Endodermal cell (in vitro differentiated cells): ENCODE measurements around the gene AP1AR. TPM values are rescaled to one million over a fixed set of nuclear protein-coding genes. Genes with fewer than 3 reads are reported as not detected.

Experiments
- DNase-seq: peaks from one replicate; pipeline ENCODE4 v3.0.0-alpha.2; 2017
- H3K27ac ChIP-seq: 2 replicates; pipeline ENCODE4 v1.5.1; 2013; ENCODE audit warnings: mild to moderate bottlenecking, low read depth, low read length, moderate library complexity
- H3K27me3 ChIP-seq: 2 replicates; pipeline ENCODE4 v1.6.1; 2013; ENCODE audit warnings: mild to moderate bottlenecking, low read length, moderate library complexity; ENCODE audit not compliant: insufficient read depth, control insufficient read depth, poor library complexity, severe bottlenecking
- H3K36me3 ChIP-seq: 2 replicates; pipeline ENCODE4 v1.7.0; 2013; ENCODE audit warnings: mild to moderate bottlenecking, low read length, moderate library complexity; ENCODE audit not compliant: control insufficient read depth, insufficient read depth
- H3K4me1 ChIP-seq: one replicate; pipeline ENCODE4 v1.7.0; 2013; ENCODE audit warnings: low read length; ENCODE audit not compliant: control insufficient read depth, insufficient read depth
- H3K4me3 ChIP-seq: 2 replicates; pipeline ENCODE4 v1.5.1; 2013; ENCODE audit warnings: mild to moderate bottlenecking, low read length, moderate library complexity
- H3K9ac ChIP-seq: 2 replicates; pipeline ENCODE4 v1.6.1; 2013; ENCODE audit warnings: mild to moderate bottlenecking, low read length, moderate library complexity; ENCODE audit not compliant: poor library complexity, severe bottlenecking; ENCODE audit errors: extremely low read depth
- H3K9me3 ChIP-seq: 2 replicates; pipeline ENCODE4 v1.6.1; 2013; ENCODE audit warnings: mild to moderate bottlenecking, low read length, moderate library complexity; ENCODE audit not compliant: control insufficient read depth
- H3K27ac Mint-ChIP-seq: 2 replicates; pipeline ENCODE4 v1.8.0; 2020; ENCODE audit warnings: mixed read lengths
- H3K27me3 Mint-ChIP-seq: 2 replicates; pipeline ENCODE4 v1.8.0; 2021; ENCODE audit warnings: mild to moderate bottlenecking, mixed read lengths; ENCODE audit not compliant: insufficient read depth
- H3K36me3 Mint-ChIP-seq: 2 replicates; pipeline ENCODE4 v1.8.0; 2020; ENCODE audit warnings: low read depth, mixed read lengths
- H3K4me1 Mint-ChIP-seq: 2 replicates; pipeline ENCODE4 v1.8.0; 2020; ENCODE audit warnings: mixed read lengths
- H3K4me3 Mint-ChIP-seq: 2 replicates; pipeline ENCODE4 v1.8.0; 2020; ENCODE audit warnings: mild to moderate bottlenecking, moderate library complexity, mixed read lengths
- H3K9me3 Mint-ChIP-seq: 2 replicates; pipeline ENCODE4 v1.8.0; 2020; ENCODE audit warnings: mild to moderate bottlenecking, mixed read lengths
- WGBS, 2 experiments: methylation state at CpG; one replicate each; pipeline versions ENCODE4 v1.1.5 to v1.1.7; 2013; ENCODE audit warnings: missing lambda C conversion rate in 2 of 2, mixed read lengths in 1 of 2; ENCODE audit not compliant: insufficient coverage in 1 of 2, insufficient read length in 1 of 2; 5-methylcytosine and 5-hydroxymethylcytosine counted together
- total RNA-seq, 2 donors: library from RNA; stranded (reverse); fragmentation: NEBNext Ultra II Directional in 1 of 2; extraction: Animal tissue kit (Norgen Biotek cat#: 25700) in 1 of 2; gene quantifications; 2 replicates in 1 of 2; 3 replicates in 1 of 2; pipeline ENCODE4 v1.2.1, GENCODE V29; 2021
- TF ChIP-seq, protein P1 (sequence below): fragments of 200-600 bp; sonication (generic); conservative IDR thresholded peaks from 2 replicates; pipeline ENCODE4 v1.5.0; 2021; ENCODE audit warnings: antibody characterized with exemption, mild to moderate bottlenecking

The AP1AR gene
- total RNA-seq, 2 donors from 2014 or later, result 22.7 to 24.8 TPM

DNA sequence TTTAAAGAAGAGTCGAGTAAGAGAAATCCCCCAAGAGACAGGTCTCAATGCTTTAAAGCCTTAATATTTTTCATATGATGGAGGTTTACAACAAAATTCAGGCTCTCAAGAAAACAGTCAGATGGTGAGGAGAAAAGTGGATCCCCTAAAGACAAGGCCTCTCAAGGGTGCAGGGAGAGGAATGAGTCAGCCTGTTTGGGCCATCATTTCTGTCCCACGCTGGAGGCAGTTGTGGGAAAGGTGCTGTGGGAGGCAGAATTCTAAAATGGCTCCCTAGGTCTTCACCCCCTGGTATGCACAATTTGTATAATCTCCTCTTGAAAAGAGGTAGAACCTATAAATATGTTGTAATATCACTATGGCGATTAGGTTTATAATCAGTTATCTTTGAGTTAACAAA lies 58.8 kb downstream of the AP1AR start:
- WGBS, 2 experiments, result 94 to 100% methylated on average over 2 to 3 of the region's 3 CpGs
- DNase-seq, result no peak
- TF ChIP-seq, protein P1, sequence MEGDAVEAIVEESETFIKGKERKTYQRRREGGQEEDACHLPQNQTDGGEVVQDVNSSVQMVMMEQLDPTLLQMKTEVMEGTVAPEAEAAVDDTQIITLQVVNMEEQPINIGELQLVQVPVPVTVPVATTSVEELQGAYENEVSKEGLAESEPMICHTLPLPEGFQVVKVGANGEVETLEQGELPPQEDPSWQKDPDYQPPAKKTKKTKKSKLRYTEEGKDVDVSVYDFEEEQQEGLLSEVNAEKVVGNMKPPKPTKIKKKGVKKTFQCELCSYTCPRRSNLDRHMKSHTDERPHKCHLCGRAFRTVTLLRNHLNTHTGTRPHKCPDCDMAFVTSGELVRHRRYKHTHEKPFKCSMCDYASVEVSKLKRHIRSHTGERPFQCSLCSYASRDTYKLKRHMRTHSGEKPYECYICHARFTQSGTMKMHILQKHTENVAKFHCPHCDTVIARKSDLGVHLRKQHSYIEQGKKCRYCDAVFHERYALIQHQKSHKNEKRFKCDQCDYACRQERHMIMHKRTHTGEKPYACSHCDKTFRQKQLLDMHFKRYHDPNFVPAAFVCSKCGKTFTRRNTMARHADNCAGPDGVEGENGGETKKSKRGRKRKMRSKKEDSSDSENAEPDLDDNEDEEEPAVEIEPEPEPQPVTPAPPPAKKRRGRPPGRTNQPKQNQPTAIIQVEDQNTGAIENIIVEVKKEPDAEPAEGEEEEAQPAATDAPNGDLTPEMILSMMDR, result no peak
- Mint-ChIP-seq H3K36me3 (no peaks in the 10 kb centered on the region), H3K4me3 (no peak overlapping the region), H3K4me1 (no peaks in the 10 kb centered on the region), H3K27me3 (peaks cover 13% of the 10 kb centered on the region), H3K9me3 (no peaks in the 10 kb centered on the region), H3K27ac (peak overlapping the region; percentile 31)
- peaks cover 6% of the 10 kb centered on the region for H3K27me3 ChIP-seq
- H3K4me3 ChIP-seq, result no peak overlapping the region
- no peaks in the 10 kb centered on the region for H3K9me3 ChIP-seq
- H3K27ac ChIP-seq, result no peak overlapping the region
- H3K36me3 ChIP-seq, result no peaks in the 10 kb centered on the region
- H3K4me1 ChIP-seq, result no peaks in the 10 kb centered on the region
- no peak overlapping the region for H3K9ac ChIP-seq

DNA sequence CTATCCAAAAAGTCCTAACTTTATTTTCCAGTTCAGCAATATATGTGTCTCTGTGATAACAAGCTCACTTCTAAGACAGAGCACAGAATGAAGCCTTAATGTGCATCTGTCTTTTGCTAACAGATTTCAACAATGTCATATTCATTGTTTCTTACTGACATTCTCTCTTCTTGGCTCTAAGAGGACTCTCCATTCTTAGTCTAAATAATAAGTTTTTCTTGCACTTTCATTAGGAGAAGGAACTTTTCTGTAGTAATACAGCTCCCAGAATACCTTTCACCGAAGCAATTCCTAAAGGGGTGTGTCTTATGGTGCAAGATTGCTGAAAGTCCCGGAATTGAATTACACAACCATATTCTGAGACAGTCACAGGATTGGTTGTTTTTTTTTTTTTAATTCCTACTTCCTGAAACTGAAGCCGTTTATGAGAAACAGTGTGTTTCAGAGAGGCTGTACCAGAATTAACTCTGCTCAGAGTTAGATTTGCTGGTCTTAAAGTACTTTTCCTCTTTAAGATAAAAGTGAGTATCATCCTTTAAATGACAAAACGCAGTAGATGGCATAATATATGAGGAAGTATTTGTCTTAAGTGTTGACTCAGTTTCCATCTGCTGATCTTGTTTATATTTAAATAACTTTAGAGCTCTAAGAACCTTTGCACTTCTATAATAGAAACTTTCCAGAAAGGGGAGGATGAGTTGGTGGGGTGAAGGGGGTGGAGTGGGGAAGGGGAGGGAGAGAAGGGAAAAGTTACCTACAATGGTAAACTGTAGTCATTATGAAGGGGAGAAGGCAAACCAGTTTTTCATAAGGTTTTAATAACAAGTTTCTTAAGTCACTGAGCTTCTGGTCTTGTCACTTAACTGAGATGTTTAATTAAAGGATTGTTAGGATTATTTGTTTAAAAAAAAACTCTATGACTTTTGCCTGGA lies 65.6 kb downstream of the AP1AR start, which contains the start of gene ALPK1:
ALPK1 (plus strand) TSS at position 421 of the 932 bp plus-strand sequence.
- H3K9ac ChIP-seq, result no peak within 1 kb of the TSS
- no peak within 1 kb of the TSS for H3K4me3 ChIP-seq
- H3K9me3 Mint-ChIP-seq, result no peaks in the 10 kb centered on the region
- H3K36me3 Mint-ChIP-seq, result no peaks in the 10 kb centered on the region
- WGBS, 2 experiments, result 72 to 83% methylated on average over 3 to 4 of the region's 4 CpGs
- DNase-seq, result no peak
- H3K9me3 ChIP-seq, result no peaks in the 10 kb centered on the region
- no peak within 1 kb of the TSS for H3K4me3 Mint-ChIP-seq
- no peak within 1 kb of the TSS for H3K27ac ChIP-seq
- H3K27me3 Mint-ChIP-seq, result peaks cover 7% of the 10 kb centered on the region
- no peaks in the 10 kb centered on the region for H3K36me3 ChIP-seq
- H3K27ac Mint-ChIP-seq, result no peak within 1 kb of the TSS
- no peaks in the 10 kb centered on the region for H3K27me3 ChIP-seq
- TF ChIP-seq, protein P1, result no peak
- H3K4me1 Mint-ChIP-seq, result no peaks in the 10 kb centered on the region
- no peaks in the 10 kb centered on the region for H3K4me1 ChIP-seq

DNA sequence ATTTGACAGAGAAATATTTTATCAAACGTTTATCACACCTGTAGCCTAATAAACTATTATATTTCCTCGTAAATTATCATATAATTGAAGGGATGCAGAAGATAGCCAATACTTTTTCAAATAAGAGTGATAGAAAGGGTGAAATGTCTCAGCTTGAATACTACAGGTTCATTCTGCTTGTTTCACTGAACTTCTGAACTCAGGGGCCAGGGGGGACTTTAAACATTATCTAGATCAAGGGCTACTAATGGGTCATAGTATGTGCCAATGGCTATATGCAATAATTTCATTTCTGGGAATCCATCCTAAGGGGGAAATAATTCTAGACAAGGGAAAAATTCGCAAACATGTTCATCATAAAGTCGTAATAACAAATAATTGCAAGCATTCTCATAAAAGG lies 68.1 kb downstream of the AP1AR start:
- Mint-ChIP-seq H3K9me3 (no peaks in the 10 kb centered on the region), H3K36me3 (no peaks in the 10 kb centered on the region), H3K4me3 (no peak overlapping the region), H3K27ac (no peak overlapping the region), H3K27me3 (peaks cover 7% of the 10 kb centered on the region), H3K4me1 (no peaks in the 10 kb centered on the region)
- no peaks in the 10 kb centered on the region for H3K36me3 ChIP-seq
- no peak overlapping the region for H3K4me3 ChIP-seq
- no peaks in the 10 kb centered on the region for H3K27me3 ChIP-seq
- no peaks in the 10 kb centered on the region for H3K4me1 ChIP-seq
- WGBS, 2 experiments, result 88 to 100% methylated on average over 1 to 2 of the region's 4 CpGs
- H3K27ac ChIP-seq, result no peak overlapping the region
- no peak for DNase-seq
- H3K9ac ChIP-seq, result no peak overlapping the region
- no peaks in the 10 kb centered on the region for H3K9me3 ChIP-seq
- TF ChIP-seq, protein P1, result no peak
